HepG2 (cell line): ENCODE measurements around the gene ANO10.

Experiments
- ADNP ChIP-seq: sonication (generic); formaldehyde crosslinking; IDR thresholded peaks from 2 replicates; pipeline ENCODE4 v1.4.0; 2020; ENCODE audit warnings: missing genetic modification reagents
- EZH2 ChIP-seq: conservative IDR thresholded peaks from 2 replicates; pipeline ENCODE4 v1.6.1; 2012; ENCODE audit warnings: mild to moderate bottlenecking, low read depth, low read length, moderate library complexity
- RBM39 ChIP-seq: fragments of 200-400 bp; formaldehyde crosslinking; IDR thresholded peaks from one replicate; pipeline ENCODE4 v1.6.1; 2018; ENCODE audit warnings: antibody characterized with exemption, mild to moderate bottlenecking, low read depth, low read length; ENCODE audit not compliant: poor library complexity, severe bottlenecking
- ZBTB7A ChIP-seq: sonication (generic); formaldehyde crosslinking; IDR thresholded peaks from 2 replicates; pipeline ENCODE4 v1.8.0; 2022; ENCODE audit warnings: mild to moderate bottlenecking, missing genetic modification reagents

DNA sequence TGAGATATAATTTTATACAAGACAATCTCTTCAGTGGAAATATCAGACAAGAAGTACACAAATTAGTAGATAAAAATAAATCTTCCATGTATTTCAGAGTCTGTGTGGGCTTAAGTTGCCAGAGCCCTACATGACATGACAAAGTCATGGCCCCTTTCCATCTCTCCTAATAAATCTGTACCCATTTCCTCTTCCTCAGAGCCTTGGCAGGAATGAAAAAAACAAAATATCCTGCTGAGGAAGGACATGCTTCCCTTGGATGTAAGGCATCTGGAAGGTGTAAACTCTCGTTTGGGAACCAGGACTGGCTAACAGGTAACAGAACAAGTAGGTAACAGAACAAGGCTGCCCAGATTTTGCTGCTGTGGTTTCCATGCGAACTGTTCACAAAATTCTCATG is 187.4 kb downstream of the ANO10 start:
- TF ChIP-seq EZH2 (no peak), ADNP (no peak), ZBTB7A (CRISPR knock-in tag) (no peak), RBM39 (no peak)
